Measurements from ENCODE around the gene NFATC2.

NFATC2 gene

GRCh38 chr20:51500311-51500710 lies 42.2 kb downstream of the NFATC2 start:
- Histone ChIP-seq H2BK120ac (ENCODE audit: low read depth, low read length) (no peak overlapping the region), H2BK15ac (replicated peaks; ENCODE audit: low read depth) (no peak overlapping the region), H3K4me1 (ENCODE audit: control insufficient read depth, low read depth, low read length) (peaks cover 6% of the 10 kb centered on the region), H4K5ac (ENCODE audit: low read length) (no peak overlapping the region), H4K8ac (ENCODE audit: low read depth, low read length) (no peak overlapping the region), H2BK5ac (ENCODE audit: low read length) (no peak overlapping the region), H3K9ac (ENCODE audit: low read length) (no peak overlapping the region), H3K79me1 (ENCODE audit: low read length) (no peaks in the 10 kb centered on the region), H3K27me3 (ENCODE audit: insufficient read depth, low read length, poor library complexity) (no peaks in the 10 kb centered on the region), H3K23ac (ENCODE audit: low read length) (no peak overlapping the region), H3K36me3 (ENCODE audit: control insufficient read depth, insufficient read depth, low read length) (no peaks in the 10 kb centered on the region), H3K4ac (ENCODE audit: low read depth, low read length) (no peak overlapping the region), H3K56ac (ENCODE audit: low read length) (no peak overlapping the region), H3K4me2 (ENCODE audit: low read length) (no peak overlapping the region), H2AK5ac (ENCODE audit: low read length) (no peak overlapping the region), H3K18ac (ENCODE audit: low read length) (no peak overlapping the region), H3K27ac (ENCODE audit: low read depth, low read length) (no peak overlapping the region), H3K4me3 (ENCODE audit: low read length) (no peak overlapping the region), H3K79me2 (ENCODE audit: control insufficient read depth, insufficient read depth, low read length) (no peaks in the 10 kb centered on the region)
- DNase-seq = no peak
- WGBS (ENCODE audit: extremely low coverage, insufficient coverage, low lambda C conversion rate) = no CpG with 5 or more reads among the region's 3 CpGs

DNA sequence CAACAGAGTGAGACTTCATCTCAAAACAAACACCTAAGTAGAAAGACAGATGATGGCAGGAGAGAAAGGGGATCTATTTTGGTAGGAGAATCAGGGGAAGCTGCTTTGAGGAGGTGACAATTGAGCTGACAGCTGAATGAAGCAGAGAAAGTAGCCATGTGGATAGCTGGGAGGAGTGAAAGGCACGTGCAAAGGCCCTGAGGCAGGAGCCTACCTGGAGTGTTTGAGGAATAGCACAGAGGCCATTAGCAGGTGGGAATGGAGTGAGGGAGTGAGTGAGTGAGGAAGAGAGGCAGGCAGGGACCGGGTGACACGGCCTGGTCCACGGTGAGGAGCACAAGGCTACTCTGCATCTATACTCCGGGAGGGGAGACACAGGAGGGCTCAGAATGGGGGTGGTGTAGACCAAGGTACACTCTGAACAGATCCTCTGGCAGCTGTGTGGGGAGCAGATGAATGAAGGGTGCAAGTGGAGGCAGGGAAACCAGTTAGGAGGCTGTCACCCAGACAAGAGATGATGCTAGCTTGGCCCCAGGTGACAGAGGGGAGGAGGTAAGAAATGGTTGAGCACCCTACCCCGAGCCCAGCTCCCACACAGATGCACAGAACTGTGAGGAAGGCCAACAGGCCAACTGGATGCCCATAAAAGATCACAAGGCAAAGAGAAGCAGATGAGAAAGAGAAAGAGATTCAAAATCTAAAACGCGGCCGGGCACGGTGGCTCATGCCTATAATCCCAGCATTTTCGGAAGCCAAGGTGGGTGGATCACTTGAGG lies 43.6 kb downstream of the NFATC2 start:
- no CpG with 5 or more reads among the region's 11 CpGs for WGBS (ENCODE audit: extremely low coverage, insufficient coverage, low lambda C conversion rate)

DNA sequence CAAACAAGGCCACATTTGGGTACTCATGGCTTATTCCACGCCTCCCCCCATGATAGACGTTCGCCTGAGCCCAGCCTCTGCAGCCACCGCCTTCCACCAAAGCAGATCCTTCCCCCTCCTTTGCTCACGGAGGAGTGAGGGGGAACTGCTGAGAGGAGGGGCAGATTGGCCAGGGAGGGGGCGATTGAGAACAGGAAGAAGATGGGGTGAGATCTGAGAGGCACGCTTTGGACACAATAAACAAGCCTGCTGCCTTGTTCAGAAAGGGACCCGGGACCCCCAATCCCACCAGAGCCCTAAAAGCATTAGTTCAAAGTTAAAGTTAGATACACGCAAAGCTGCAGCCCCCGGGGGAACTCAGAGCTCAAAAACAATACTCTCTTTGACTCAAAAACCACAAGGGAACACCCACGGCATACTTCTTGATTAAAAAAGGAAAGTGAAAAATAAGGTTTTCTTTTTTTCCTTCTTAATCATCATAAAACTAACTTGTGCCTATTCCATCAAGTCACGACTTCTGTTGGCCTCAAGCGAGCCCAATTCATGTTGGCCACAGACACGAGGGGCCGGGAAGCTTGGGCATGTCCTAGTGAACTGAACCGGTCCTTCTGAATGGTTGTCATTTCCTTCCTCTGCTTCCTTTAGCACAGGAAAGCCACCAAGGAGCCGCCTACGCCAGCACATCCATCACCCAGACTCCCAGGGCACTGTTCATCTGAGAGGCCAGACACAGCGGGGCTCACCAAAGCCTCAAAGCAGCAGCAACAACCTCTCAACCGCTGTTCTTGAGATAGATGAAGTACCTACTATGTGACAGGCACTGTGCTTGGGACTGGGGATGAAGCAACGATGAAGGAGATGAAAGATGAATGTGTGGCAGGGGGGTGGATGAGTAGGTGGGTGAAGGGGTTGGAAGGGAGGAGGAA lies 44.7 kb downstream of the NFATC2 start:
- Histone ChIP-seq H3K27ac (ENCODE audit: low read depth, low read length) (no peak overlapping the region), H3K79me2 (ENCODE audit: control insufficient read depth, insufficient read depth, low read length) (no peaks in the 10 kb centered on the region), H2BK120ac (ENCODE audit: low read depth, low read length) (no peak overlapping the region), H3K27me3 (ENCODE audit: insufficient read depth, low read length, poor library complexity) (no peaks in the 10 kb centered on the region), H4K5ac (ENCODE audit: low read length) (no peak overlapping the region), H3K4me2 (ENCODE audit: low read length) (no peak overlapping the region), H3K9ac (ENCODE audit: low read length) (no peak overlapping the region), H3K36me3 (ENCODE audit: control insufficient read depth, insufficient read depth, low read length) (no peaks in the 10 kb centered on the region), H2AK5ac (ENCODE audit: low read length) (no peak overlapping the region), H3K4me3 (ENCODE audit: low read length) (no peak overlapping the region), H3K23ac (ENCODE audit: low read length) (no peak overlapping the region), H4K8ac (ENCODE audit: low read depth, low read length) (no peak overlapping the region), H3K56ac (ENCODE audit: low read length) (no peak overlapping the region), H3K18ac (ENCODE audit: low read length) (no peak overlapping the region), H3K79me1 (ENCODE audit: low read length) (no peaks in the 10 kb centered on the region), H2BK15ac (replicated peaks; ENCODE audit: low read depth) (no peak overlapping the region), H2BK5ac (ENCODE audit: low read length) (no peak overlapping the region), H3K4me1 (ENCODE audit: control insufficient read depth, low read depth, low read length) (peaks cover 6% of the 10 kb centered on the region), H3K4ac (ENCODE audit: low read depth, low read length) (no peak overlapping the region)
- WGBS (ENCODE audit: extremely low coverage, insufficient coverage, low lambda C conversion rate) = no CpG with 5 or more reads among the region's 21 CpGs
- no peak for DNase-seq

More for the DNA sequence above, 43.6 kb downstream of the NFATC2 start:
- H3K4me3 ChIP-seq (ENCODE audit: low read length) = no peak overlapping the region
- H3K23ac ChIP-seq (ENCODE audit: low read length) = no peak overlapping the region
- no peak overlapping the region for H2BK5ac ChIP-seq (ENCODE audit: low read length)
- no peaks in the 10 kb centered on the region for H3K79me2 ChIP-seq (ENCODE audit: control insufficient read depth, insufficient read depth, low read length)
- H3K56ac ChIP-seq (ENCODE audit: low read length) = no peak overlapping the region
- no peak overlapping the region for H3K18ac ChIP-seq (ENCODE audit: low read length)
- H2BK120ac ChIP-seq (ENCODE audit: low read depth, low read length) = no peak overlapping the region
- no peak overlapping the region for H4K8ac ChIP-seq (ENCODE audit: low read depth, low read length)
- H3K4ac ChIP-seq (ENCODE audit: low read depth, low read length) = no peak overlapping the region
- no peak for DNase-seq
- no peak overlapping the region for H3K27ac ChIP-seq (ENCODE audit: low read depth, low read length)
- H3K79me1 ChIP-seq (ENCODE audit: low read length) = no peaks in the 10 kb centered on the region
- no peaks in the 10 kb centered on the region for H3K36me3 ChIP-seq (ENCODE audit: control insufficient read depth, insufficient read depth, low read length)
- H2BK15ac ChIP-seq (replicated peaks; ENCODE audit: low read depth) = no peak overlapping the region
- H2AK5ac ChIP-seq (ENCODE audit: low read length) = no peak overlapping the region
- H3K9ac ChIP-seq (ENCODE audit: low read length) = no peak overlapping the region
- no peak overlapping the region for H4K5ac ChIP-seq (ENCODE audit: low read length)
- H3K4me2 ChIP-seq (ENCODE audit: low read length) = no peak overlapping the region
- no peaks in the 10 kb centered on the region for H3K27me3 ChIP-seq (ENCODE audit: insufficient read depth, low read length, poor library complexity)
- H3K4me1 ChIP-seq (ENCODE audit: control insufficient read depth, low read depth, low read length) = peaks cover 6% of the 10 kb centered on the region

- no peak overlapping the region for H2AK5ac ChIP-seq (ENCODE audit: low read length)
- DNase-seq = no peak
- WGBS (ENCODE audit: extremely low coverage, insufficient coverage, low lambda C conversion rate) = no CpG with 5 or more reads among the region's 7 CpGs
Observed at GRCh38 chr20:51496964-51497363, 45.6 kb downstream of the NFATC2 start.

GRCh38 chr20:51495921-51496545 lies 46.5 kb downstream of the NFATC2 start:
- Histone ChIP-seq H4K5ac (ENCODE audit: low read length) (no peak overlapping the region), H2BK5ac (ENCODE audit: low read length) (no peak overlapping the region), H2BK120ac (ENCODE audit: low read depth, low read length) (no peak overlapping the region), H3K79me2 (ENCODE audit: control insufficient read depth, insufficient read depth, low read length) (no peaks in the 10 kb centered on the region), H3K4me2 (ENCODE audit: low read length) (no peak overlapping the region), H3K56ac (ENCODE audit: low read length) (no peak overlapping the region), H3K4me3 (ENCODE audit: low read length) (no peak overlapping the region), H3K4ac (ENCODE audit: low read depth, low read length) (no peak overlapping the region), H3K9ac (ENCODE audit: low read length) (no peak overlapping the region), H3K18ac (ENCODE audit: low read length) (no peak overlapping the region), H3K4me1 (ENCODE audit: control insufficient read depth, low read depth, low read length) (peaks cover 10% of the 10 kb centered on the region), H2BK15ac (replicated peaks; ENCODE audit: low read depth) (no peak overlapping the region), H4K8ac (ENCODE audit: low read depth, low read length) (no peak overlapping the region), H2AK5ac (ENCODE audit: low read length) (no peak overlapping the region), H3K79me1 (ENCODE audit: low read length) (no peaks in the 10 kb centered on the region), H3K27me3 (ENCODE audit: insufficient read depth, low read length, poor library complexity) (no peaks in the 10 kb centered on the region), H3K36me3 (ENCODE audit: control insufficient read depth, insufficient read depth, low read length) (no peaks in the 10 kb centered on the region), H3K23ac (ENCODE audit: low read length) (no peak overlapping the region), H3K27ac (ENCODE audit: low read depth, low read length) (no peak overlapping the region)
- no CpG with 5 or more reads among the region's 7 CpGs for WGBS (ENCODE audit: extremely low coverage, insufficient coverage, low lambda C conversion rate)
- no peak for DNase-seq

More at GRCh38 chr20:51496964-51497363, 45.6 kb downstream of the NFATC2 start:
- Histone ChIP-seq H2BK120ac (ENCODE audit: low read depth, low read length) (no peak overlapping the region), H3K9ac (ENCODE audit: low read length) (no peak overlapping the region), H3K18ac (ENCODE audit: low read length) (no peak overlapping the region), H3K4me2 (ENCODE audit: low read length) (no peak overlapping the region), H3K56ac (ENCODE audit: low read length) (no peak overlapping the region), H3K36me3 (ENCODE audit: control insufficient read depth, insufficient read depth, low read length) (no peaks in the 10 kb centered on the region), H3K27me3 (ENCODE audit: insufficient read depth, low read length, poor library complexity) (no peaks in the 10 kb centered on the region), H3K27ac (ENCODE audit: low read depth, low read length) (no peak overlapping the region), H3K79me2 (ENCODE audit: control insufficient read depth, insufficient read depth, low read length) (no peaks in the 10 kb centered on the region), H4K8ac (ENCODE audit: low read depth, low read length) (no peak overlapping the region), H3K23ac (ENCODE audit: low read length) (peak overlapping the region; percentile 33), H4K5ac (ENCODE audit: low read length) (no peak overlapping the region), H2BK5ac (ENCODE audit: low read length) (no peak overlapping the region), H3K79me1 (ENCODE audit: low read length) (no peaks in the 10 kb centered on the region), H3K4me1 (ENCODE audit: control insufficient read depth, low read depth, low read length) (peaks cover 13% of the 10 kb centered on the region), H3K4me3 (ENCODE audit: low read length) (no peak overlapping the region), H2BK15ac (replicated peaks; ENCODE audit: low read depth) (no peak overlapping the region), H3K4ac (ENCODE audit: low read depth, low read length) (no peak overlapping the region)
